Measurements from ENCODE around the gene PLVAP. TPM values are rescaled to one million over a fixed set of nuclear protein-coding genes. Genes with fewer than 3 reads are reported as not detected.

Gene PLVAP
- total RNA-seq, 1 experiment from 2014 or later = not detected

DNA sequence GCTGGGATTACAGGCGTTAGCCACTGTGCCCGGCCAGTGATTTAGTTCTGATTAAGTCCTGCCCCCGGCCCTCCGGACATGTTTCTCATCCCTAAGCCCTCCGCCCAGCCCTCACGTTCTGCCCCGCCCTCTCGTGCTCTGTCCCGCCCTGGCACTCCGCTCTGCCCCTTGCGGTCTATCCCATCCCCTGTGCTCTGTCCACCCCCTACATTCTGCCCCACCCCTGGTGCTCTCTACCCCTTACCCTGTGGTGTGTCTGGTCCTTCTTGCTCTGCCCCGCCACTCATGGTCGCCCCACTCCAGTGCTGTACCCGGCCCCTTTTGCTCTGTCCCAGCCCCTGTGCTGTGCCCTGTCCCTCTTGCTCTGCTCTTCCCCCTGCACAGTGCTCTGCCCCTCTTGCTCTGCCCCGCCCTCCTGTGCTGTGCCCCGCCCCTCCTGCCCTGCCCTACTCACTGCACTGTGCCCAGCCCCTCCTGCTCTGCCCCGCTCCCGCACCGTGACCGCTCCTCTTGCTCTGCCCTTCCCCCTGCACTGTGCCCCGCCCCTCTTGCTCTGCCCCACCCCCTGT, 36.8 kb downstream of the PLVAP start:
- Histone ChIP-seq H3K23ac (ENCODE audit: insufficient read length, low read depth, low read length) (no peak overlapping the region), H3K9me3 (ENCODE audit: control insufficient read depth, low read depth, low read length) (no peaks in the 10 kb centered on the region), H3K14ac (ENCODE audit: insufficient read depth, low read length) (no peak overlapping the region), H4K8ac (replicated peaks; ENCODE audit: insufficient read length, low read depth, low read length) (no peak overlapping the region), H3K23me2 (ENCODE audit: insufficient read length, low read depth, low read length, poor library complexity, severe bottlenecking) (peaks cover 12% of the 10 kb centered on the region), H3T11ph (ENCODE audit: low read length) (no peak overlapping the region), H3K9ac (ENCODE audit: extremely low read depth, insufficient read length, low read length) (no peak overlapping the region), H3K27ac (ENCODE audit: insufficient read length, low read depth, low read length) (no peak overlapping the region), H2BK20ac (ENCODE audit: low read depth, low read length, poor library complexity, severe bottlenecking) (no peak overlapping the region), H3K4me1 (ENCODE audit: insufficient read depth, low read length) (peaks cover 2% of the 10 kb centered on the region; the same call in 1 of the 2 replicates), H2AFZ (ENCODE audit: low read length) (no peak overlapping the region), H2BK120ac (ENCODE audit: low read depth, low read length, poor library complexity, severe bottlenecking) (no peak overlapping the region), H4K91ac (ENCODE audit: insufficient read length, low read depth, low read length) (no peak overlapping the region), H3K79me1 (ENCODE audit: insufficient read depth, low read depth, low read length, poor library complexity, severe bottlenecking) (no peaks in the 10 kb centered on the region), H2AK5ac (ENCODE audit: insufficient read length, low read length) (no peak overlapping the region), H4K5ac (ENCODE audit: insufficient read length, low read depth, low read length) (no peak overlapping the region), H3K4me2 (ENCODE audit: insufficient read depth, insufficient read length, low read length) (peak overlapping the region; percentile 10), H2BK12ac (ENCODE audit: insufficient read length, low read depth, low read length) (no peak overlapping the region), H3K4ac (ENCODE audit: low read depth, low read length) (no peak overlapping the region), H3K79me2 (ENCODE audit: insufficient read depth, low read length) (no peaks in the 10 kb centered on the region), H3K18ac (ENCODE audit: insufficient read length, low read depth, low read length) (peak overlapping the region; percentile 34), H2BK15ac (ENCODE audit: low read depth, low read length) (no peak overlapping the region), H2BK5ac (ENCODE audit: insufficient read length, low read length) (no peak overlapping the region), H3K27me3 (ENCODE audit: insufficient read depth, low read length) (no peaks in the 10 kb centered on the region), H3K56ac (ENCODE audit: insufficient read length, low read depth, low read length) (no peak overlapping the region), H4K20me1 (ENCODE audit: control insufficient read depth, insufficient read depth, insufficient read length) (no peaks in the 10 kb centered on the region)
- peak overlapping the region in 1 of 2 experiments; percentile 51; a peak in 2 of 5 replicates for H3K4me3 Mint-ChIP-seq
- peaks cover 13 to 36% of the 10 kb centered on the region in 2 experiments for H3K4me1 Mint-ChIP-seq
- DNase-seq = peak; percentile 94
- peaks cover 10 to 35% (median 23%) of the 10 kb centered on the region in 3 experiments; a peak in 5 of 7 replicates for H3K36me3 Mint-ChIP-seq (ENCODE audit: insufficient read depth in 1 of 3, low read depth in 3 of 3)
- no peaks in the 10 kb centered on the region; a peak in 1 of 5 replicates for H3K9me3 Mint-ChIP-seq
- no CpG with 5 or more reads among the region's 21 CpGs for WGBS (ENCODE audit: extremely low coverage, insufficient read length, low lambda C conversion rate)
- TF ChIP-seq CTCF (conservative IDR thresholded peaks at IDR 0.05) = no peak
- H3K27me3 Mint-ChIP-seq (ENCODE audit: low read depth) = no peaks in the 10 kb centered on the region
- peak overlapping the region in 2 of 3 experiments; percentile 40 to 53; a peak in 2 of 7 replicates for H3K27ac Mint-ChIP-seq
